ENCODE data around the gene XRCC2. TPM values are rescaled to one million over a fixed set of nuclear protein-coding genes. Genes with fewer than 3 reads are reported as not detected.
"Not testable (repeated sequence)": the region's sequence is repeated elsewhere in the genome, so short reads cannot be mapped to it uniquely, and the experiment has no call there.

XRCC2 gene
- total RNA-seq, 1 donor from 2014 or later = 16.3 TPM

DNA sequence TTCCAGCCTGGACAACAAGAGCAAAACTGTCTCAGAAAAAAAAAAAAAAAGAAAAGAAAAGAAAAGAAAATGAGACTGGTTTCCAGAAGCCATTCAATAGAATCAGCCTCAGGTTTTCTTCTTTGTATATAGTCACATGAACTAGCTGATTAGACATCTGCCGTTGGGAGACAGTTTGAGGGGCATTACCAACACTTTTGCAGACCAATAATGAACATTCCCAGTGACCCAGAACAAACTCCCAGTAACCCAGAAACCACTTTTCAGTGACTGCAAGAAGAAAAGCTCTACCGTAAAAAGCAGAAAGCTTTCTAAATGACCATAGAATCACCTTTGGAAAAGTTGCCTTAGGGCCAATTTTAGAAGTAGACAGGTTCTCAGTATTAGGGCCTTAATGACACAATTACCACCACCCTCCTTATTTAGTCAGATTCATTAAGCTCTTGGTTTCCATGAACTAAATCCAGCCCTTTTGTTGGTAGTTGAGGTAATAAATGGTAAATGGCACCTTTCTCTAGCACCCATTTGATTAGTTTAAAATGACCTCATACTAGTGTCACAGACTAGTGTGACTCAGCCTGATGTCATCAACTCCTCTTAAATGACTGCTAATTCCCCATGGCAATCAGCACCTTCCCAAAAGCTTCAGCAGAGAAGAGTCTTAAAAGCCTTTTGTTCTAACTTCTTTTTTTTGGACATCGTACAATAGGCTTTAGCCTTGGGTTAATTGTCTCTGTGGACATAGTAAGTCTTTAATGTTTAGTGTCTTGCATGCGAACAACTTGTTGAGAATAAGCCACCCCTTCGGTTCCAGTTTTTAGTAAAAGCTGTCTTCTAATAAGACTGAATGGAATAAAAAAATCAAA lies 33.6 kb upstream of the XRCC2 start:
- Mint-ChIP-seq H3K4me1 (ENCODE audit: unreplicated experiment) (peaks cover 10% of the 10 kb centered on the region), H3K36me3 (no peaks in the 10 kb centered on the region), H3K9me3 (no peaks in the 10 kb centered on the region), H3K27ac (no peak overlapping the region), H3K27me3 (peaks cover 4% of the 10 kb centered on the region), H3K4me3 (no peak overlapping the region)
- DNase-seq (ENCODE audit: extremely low spot score, unreplicated experiment) = no peak
- TF ChIP-seq, protein P1, sequence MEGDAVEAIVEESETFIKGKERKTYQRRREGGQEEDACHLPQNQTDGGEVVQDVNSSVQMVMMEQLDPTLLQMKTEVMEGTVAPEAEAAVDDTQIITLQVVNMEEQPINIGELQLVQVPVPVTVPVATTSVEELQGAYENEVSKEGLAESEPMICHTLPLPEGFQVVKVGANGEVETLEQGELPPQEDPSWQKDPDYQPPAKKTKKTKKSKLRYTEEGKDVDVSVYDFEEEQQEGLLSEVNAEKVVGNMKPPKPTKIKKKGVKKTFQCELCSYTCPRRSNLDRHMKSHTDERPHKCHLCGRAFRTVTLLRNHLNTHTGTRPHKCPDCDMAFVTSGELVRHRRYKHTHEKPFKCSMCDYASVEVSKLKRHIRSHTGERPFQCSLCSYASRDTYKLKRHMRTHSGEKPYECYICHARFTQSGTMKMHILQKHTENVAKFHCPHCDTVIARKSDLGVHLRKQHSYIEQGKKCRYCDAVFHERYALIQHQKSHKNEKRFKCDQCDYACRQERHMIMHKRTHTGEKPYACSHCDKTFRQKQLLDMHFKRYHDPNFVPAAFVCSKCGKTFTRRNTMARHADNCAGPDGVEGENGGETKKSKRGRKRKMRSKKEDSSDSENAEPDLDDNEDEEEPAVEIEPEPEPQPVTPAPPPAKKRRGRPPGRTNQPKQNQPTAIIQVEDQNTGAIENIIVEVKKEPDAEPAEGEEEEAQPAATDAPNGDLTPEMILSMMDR (conservative IDR thresholded peaks at IDR 0.05) = no peak

DNA sequence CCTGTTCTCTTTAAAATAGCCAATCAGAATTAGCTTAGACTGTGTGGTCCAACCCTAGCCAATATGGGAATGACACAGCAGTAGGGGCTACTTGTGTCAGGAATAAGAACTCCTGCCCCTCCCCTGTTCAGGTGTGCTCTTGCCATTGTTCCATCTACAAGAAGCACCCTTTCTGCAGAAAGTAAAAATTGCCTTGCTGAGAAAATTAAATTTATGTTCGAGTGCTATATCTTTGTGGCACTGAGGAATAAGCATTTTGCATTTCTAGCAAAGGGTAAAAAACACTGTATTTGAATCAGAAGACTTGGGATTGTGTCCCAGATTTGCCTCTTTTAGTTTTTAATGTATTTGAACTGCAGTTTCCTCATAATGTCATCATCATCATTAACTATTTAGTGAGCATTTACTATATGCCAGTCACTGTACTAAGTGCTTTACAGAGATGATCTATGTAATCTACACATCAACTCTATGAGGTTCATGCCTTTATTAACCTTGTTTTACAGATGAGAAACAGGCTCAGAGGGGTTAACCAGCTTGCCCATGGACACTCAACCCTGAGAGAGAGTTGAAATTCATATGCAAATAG lies 28.9 kb upstream of the XRCC2 start:
- Mint-ChIP-seq H3K4me3 (no peak overlapping the region), H3K9me3 (no peaks in the 10 kb centered on the region), H3K27me3 (peaks cover 4% of the 10 kb centered on the region), H3K4me1 (ENCODE audit: unreplicated experiment) (peaks cover 4% of the 10 kb centered on the region), H3K27ac (no peak overlapping the region), H3K36me3 (no peaks in the 10 kb centered on the region)
- TF ChIP-seq, protein P1 (conservative IDR thresholded peaks at IDR 0.05) = no peak
- no peak for DNase-seq (ENCODE audit: extremely low spot score, unreplicated experiment)

- H3K4me1 Mint-ChIP-seq (ENCODE audit: unreplicated experiment) = peaks cover 9% of the 10 kb centered on the region
- no peaks in the 10 kb centered on the region for H3K9me3 Mint-ChIP-seq
- H3K27ac Mint-ChIP-seq = no peak overlapping the region
- no peak for DNase-seq (ENCODE audit: extremely low spot score, unreplicated experiment)
- no peak overlapping the region for H3K4me3 Mint-ChIP-seq
- TF ChIP-seq, protein P1 (conservative IDR thresholded peaks at IDR 0.05) = no peak
- H3K36me3 Mint-ChIP-seq = no peaks in the 10 kb centered on the region
- H3K27me3 Mint-ChIP-seq = no peaks in the 10 kb centered on the region
These were observed 23.1 kb upstream of the XRCC2 start for GRCh38 chr7:152699079-152699478.

DNA sequence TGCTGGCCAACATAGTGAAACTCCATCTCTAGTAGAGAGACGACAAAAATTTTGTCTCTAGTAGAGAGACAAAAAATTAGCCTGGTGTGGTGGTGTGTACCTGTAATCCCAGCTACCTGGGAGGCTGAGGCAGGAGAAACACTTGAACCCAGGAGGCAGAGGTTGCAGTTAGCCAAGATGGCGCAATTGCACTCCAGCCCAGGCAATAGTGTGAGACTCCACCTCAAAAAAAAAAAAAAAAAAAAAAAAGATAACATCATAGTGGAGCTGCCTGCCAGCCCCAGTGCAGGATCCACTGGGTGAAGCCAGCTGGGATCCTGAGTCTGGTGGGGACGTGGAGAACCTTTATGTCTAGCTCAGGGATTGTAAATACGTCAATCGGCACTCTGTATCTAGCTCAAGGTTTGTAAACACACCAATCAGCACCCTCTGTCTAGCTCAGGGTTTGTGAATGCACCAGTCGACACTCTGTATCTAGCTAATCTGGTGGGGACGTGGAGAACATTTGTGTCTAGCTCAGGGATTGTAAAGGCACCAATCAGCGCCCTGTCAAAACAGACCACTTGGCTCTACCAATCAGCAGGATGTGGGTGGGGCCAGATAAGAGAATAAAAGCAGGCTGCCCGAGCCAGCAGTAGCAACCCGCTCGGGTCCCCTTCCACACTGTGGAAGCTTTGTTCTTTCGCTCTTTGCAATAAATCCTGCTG lies 21.5 kb upstream of the XRCC2 start:
- H3K4me3 Mint-ChIP-seq; H3K9me3 Mint-ChIP-seq; H3K27ac Mint-ChIP-seq; DNase-seq (ENCODE audit: extremely low spot score, unreplicated experiment); H3K4me1 Mint-ChIP-seq (ENCODE audit: unreplicated experiment); H3K27me3 Mint-ChIP-seq; H3K36me3 Mint-ChIP-seq: not testable (repeated sequence)

DNA sequence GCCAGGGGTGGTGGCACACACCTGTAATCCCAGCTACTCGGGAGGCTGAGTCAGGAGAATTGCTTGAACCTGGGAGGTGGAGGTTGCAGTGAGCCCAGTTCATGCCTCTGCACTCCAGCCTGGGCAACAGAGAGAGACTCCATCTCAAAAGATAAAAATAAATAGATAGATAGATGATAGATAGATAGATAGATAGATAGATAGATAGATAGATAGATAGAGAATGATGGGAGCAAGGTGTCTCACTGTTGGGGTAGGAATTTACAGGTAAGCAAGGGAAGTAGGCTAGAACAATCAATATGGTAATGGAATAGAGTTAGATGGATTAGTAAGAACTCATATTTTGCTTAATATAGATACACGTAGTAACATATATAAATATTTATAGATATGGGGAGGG lies 16.3 kb upstream of the XRCC2 start:
- not testable (repeated sequence) for H3K27ac Mint-ChIP-seq; H3K4me1 Mint-ChIP-seq (ENCODE audit: unreplicated experiment); H3K4me3 Mint-ChIP-seq; H3K9me3 Mint-ChIP-seq; DNase-seq (ENCODE audit: extremely low spot score, unreplicated experiment); H3K27me3 Mint-ChIP-seq; H3K36me3 Mint-ChIP-seq

DNA sequence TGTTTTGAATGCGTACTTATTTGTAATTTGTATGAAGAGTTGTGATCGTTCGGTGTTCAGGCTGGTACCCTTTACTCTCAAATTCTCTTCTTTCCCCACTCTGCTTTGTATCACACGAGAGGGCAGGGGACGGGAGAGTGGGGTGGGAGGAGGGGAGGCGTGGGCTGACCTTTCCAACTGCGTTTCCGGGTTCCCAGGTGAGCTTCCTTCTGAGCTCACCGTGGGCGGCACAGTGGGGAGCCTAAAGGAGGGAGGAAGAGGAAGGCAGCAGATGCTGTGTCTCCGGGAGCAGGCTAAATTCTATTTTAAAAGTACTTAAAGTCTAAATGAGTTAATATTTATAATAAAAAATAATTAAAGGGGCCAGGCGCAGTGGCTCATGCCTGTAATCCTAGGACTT lies 7.4 kb upstream of the XRCC2 start:
- no peak for DNase-seq (ENCODE audit: extremely low spot score, unreplicated experiment)
- no peaks in the 10 kb centered on the region for H3K4me1 Mint-ChIP-seq (ENCODE audit: unreplicated experiment)
- no peak overlapping the region for H3K27ac Mint-ChIP-seq
- TF ChIP-seq, protein P1 (conservative IDR thresholded peaks at IDR 0.05) = no peak
- no peak overlapping the region for H3K4me3 Mint-ChIP-seq
- no peaks in the 10 kb centered on the region for H3K36me3 Mint-ChIP-seq
- H3K9me3 Mint-ChIP-seq = no peaks in the 10 kb centered on the region
- H3K27me3 Mint-ChIP-seq = no peaks in the 10 kb centered on the region

All from type B pancreatic cell (in vitro differentiated cells).